HL-60 (cell line): ENCODE measurements around the gene COG2.

Experiments used
- DNase-seq, 2 experiments: peaks; one replicate each; pipeline ENCODE4 v3.0.0-alpha.2; 2010 to 2020; ENCODE audit warnings: low read depth in 1 of 2, low spot score in 1 of 2
- H3K27ac ChIP-seq: fragments of 250-450 bp; sonication (Bioruptor Pico); replicated peaks from 2 replicates; pipeline ENCODE4 v1.5.1; 2020; ENCODE audit warnings: mild to moderate bottlenecking, moderate library complexity
- H3K27me3 ChIP-seq: fragments of 250-450 bp; sonication (Bioruptor Pico); 2 replicates; pipeline ENCODE4 v1.5.1; 2021; ENCODE audit warnings: mild to moderate bottlenecking, moderate library complexity; ENCODE audit not compliant: insufficient read depth, poor library complexity, severe bottlenecking
- H3K4me3 ChIP-seq: replicated peaks from 2 replicates; pipeline ENCODE4 v1.5.1; 2011; ENCODE audit warnings: mild to moderate bottlenecking, control low read depth, low read length; ENCODE audit not compliant: insufficient read depth
- GABPA ChIP-seq: IDR thresholded peaks from 2 replicates; pipeline ENCODE4 v1.6.1; 2012; ENCODE audit warnings: low read depth
- POLR2AphosphoS5 ChIP-seq: IDR thresholded peaks from 2 replicates; pipeline ENCODE4 v1.6.1; 2012; ENCODE audit warnings: low read depth
- SPI1 ChIP-seq: IDR thresholded peaks from 2 replicates; pipeline ENCODE4 v1.6.1; 2012; ENCODE audit warnings: low read depth, mild to moderate bottlenecking, borderline replicate concordance
- TF ChIP-seq, protein P1 (sequence below): IDR thresholded peaks from one replicate; pipeline ENCODE4 v1.5.1; 2011; ENCODE audit warnings: low read length, control low read depth, inconsistent platforms; ENCODE audit not compliant: insufficient read depth
- TF ChIP-seq, protein P2 (sequence below): IDR thresholded peaks from 2 replicates; pipeline ENCODE4 v1.6.1; 2012; ENCODE audit warnings: low read depth; ENCODE audit not compliant: insufficient replicate concordance

The COG2 gene

DNA sequence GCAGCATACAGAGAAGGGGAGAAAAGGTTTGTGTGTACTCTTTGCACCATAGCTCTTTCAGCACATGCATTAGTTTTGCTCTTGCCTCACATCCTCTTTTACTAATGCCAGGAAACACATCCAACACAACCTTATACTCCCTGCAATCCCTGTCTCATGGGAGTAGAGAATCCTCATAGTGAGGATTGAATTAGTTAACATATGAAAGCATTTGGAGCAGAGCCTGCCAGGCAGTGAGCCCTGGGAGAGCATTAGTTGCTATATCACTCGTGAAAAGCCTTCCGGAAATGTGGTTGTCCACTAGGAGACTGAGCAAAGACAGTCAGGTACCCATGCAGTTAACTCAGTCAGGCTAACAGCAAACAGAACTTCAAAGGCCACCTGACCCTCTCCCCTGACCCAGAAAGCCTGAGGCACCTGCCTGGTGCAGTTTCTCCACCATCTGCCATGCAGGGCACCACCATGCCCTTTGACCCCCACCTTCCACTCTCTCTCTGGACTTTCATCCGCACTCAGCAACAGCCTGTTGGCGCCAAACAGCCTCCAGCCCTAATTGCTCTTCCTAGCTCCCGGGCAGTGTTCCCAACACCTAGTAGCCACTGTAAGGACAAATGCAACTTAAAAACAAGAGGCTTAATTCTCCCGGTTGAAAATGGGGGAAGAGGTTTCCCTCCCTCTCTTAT is 86.6 kb downstream of the COG2 start:
- no peak overlapping the region for H3K27ac ChIP-seq
- TF ChIP-seq, protein P1, sequence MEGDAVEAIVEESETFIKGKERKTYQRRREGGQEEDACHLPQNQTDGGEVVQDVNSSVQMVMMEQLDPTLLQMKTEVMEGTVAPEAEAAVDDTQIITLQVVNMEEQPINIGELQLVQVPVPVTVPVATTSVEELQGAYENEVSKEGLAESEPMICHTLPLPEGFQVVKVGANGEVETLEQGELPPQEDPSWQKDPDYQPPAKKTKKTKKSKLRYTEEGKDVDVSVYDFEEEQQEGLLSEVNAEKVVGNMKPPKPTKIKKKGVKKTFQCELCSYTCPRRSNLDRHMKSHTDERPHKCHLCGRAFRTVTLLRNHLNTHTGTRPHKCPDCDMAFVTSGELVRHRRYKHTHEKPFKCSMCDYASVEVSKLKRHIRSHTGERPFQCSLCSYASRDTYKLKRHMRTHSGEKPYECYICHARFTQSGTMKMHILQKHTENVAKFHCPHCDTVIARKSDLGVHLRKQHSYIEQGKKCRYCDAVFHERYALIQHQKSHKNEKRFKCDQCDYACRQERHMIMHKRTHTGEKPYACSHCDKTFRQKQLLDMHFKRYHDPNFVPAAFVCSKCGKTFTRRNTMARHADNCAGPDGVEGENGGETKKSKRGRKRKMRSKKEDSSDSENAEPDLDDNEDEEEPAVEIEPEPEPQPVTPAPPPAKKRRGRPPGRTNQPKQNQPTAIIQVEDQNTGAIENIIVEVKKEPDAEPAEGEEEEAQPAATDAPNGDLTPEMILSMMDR: no peak
- TF ChIP-seq, protein P2, sequence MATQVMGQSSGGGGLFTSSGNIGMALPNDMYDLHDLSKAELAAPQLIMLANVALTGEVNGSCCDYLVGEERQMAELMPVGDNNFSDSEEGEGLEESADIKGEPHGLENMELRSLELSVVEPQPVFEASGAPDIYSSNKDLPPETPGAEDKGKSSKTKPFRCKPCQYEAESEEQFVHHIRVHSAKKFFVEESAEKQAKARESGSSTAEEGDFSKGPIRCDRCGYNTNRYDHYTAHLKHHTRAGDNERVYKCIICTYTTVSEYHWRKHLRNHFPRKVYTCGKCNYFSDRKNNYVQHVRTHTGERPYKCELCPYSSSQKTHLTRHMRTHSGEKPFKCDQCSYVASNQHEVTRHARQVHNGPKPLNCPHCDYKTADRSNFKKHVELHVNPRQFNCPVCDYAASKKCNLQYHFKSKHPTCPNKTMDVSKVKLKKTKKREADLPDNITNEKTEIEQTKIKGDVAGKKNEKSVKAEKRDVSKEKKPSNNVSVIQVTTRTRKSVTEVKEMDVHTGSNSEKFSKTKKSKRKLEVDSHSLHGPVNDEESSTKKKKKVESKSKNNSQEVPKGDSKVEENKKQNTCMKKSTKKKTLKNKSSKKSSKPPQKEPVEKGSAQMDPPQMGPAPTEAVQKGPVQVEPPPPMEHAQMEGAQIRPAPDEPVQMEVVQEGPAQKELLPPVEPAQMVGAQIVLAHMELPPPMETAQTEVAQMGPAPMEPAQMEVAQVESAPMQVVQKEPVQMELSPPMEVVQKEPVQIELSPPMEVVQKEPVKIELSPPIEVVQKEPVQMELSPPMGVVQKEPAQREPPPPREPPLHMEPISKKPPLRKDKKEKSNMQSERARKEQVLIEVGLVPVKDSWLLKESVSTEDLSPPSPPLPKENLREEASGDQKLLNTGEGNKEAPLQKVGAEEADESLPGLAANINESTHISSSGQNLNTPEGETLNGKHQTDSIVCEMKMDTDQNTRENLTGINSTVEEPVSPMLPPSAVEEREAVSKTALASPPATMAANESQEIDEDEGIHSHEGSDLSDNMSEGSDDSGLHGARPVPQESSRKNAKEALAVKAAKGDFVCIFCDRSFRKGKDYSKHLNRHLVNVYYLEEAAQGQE: no peak
- TF ChIP-seq SPI1: no peak
- no peak for DNase-seq
- H3K27me3 ChIP-seq: no peaks in the 10 kb centered on the region
- no peak overlapping the region for H3K4me3 ChIP-seq

DNA sequence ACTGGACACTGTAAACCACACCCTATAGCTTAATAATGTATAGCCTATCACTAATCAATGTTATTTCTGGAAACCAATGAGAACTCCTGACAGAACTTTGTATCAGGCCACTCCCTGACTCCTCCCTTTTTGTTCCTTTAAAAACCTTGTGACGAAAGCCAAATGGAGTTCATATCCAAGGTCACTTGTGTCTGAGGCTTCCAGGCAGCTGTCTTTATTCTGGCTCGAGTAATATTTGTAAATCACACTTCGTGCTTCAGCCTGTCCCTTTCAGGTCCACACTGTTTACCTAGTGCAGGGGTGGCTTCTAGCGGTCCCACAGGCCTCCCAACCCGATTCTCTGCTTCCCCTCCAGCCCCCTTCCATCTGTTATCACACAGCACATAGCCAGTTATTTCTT is 88.7 kb downstream of the COG2 start:
- Histone ChIP-seq H3K4me3 (no peak overlapping the region), H3K27ac (no peak overlapping the region), H3K27me3 (no peaks in the 10 kb centered on the region)
- no peak for DNase-seq
- TF ChIP-seq, protein P2: no peak

DNA sequence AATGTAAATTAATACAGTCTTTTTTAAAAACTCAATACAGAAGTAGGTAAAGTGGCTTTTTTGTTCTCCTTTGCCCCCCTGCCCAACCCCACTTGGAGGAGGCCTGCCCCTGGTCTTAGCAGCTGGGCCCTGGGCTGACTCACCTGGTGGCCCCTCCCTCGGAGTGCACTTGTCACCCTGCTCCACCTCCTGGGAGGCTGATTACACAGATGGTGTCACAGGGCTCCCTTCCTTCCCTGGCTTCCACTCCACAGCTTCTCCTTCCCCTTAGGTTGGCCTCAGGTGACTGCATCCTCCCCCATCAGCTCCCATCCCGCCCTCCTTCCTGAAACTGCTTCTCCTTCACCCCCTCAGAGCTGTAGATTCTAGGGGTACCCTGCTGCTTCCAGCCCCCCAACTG is 93.2 kb downstream of the COG2 start:
- H3K27me3 ChIP-seq: no peaks in the 10 kb centered on the region
- no peak overlapping the region for H3K27ac ChIP-seq
- TF ChIP-seq, protein P2: no peak
- TF ChIP-seq GABPA (no peak), POLR2AphosphoS5 (no peak), SPI1 (no peak)
- TF ChIP-seq, protein P1: no peak
- no peak for DNase-seq
- no peak overlapping the region for H3K4me3 ChIP-seq
